Measurements from ENCODE around the gene PRDM5. TPM values are rescaled to one million over a fixed set of nuclear protein-coding genes. Genes with fewer than 3 reads are reported as not detected.

PRDM5 gene
- total and polyA plus RNA-seq, 9 of the 15 experiments (the other 6 are each of a cell fraction or from before 2014, with no cell fraction given) = not detected

DNA sequence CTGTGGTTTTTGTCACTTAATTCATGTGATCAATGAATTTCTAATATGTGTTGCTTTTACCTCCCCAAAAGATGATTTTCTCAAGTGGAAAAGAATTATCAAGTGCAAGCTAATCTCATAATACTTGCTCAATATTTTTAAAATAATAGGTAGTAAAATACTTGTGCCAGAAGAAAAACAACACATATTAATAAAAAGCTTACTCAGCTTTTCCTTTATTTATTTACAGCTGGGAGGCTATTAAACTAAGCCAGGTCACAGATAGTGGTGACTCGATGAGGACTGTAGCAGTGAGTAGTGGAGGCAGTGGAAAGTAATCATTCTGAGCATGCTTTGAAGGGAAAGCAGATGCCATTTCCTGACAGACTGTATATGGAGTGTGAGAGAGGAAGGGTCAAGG lies 96.1 kb downstream of the PRDM5 start:
- DNase-seq (ENCODE audit: extremely low read depth in 1 of 4, low spot score in 3 of 4) (no peak), ATAC-seq (no peak), FAIRE-seq (no peak)
- Histone ChIP-seq H3K27me3 (ENCODE audit: control insufficient read depth in 2 of 2, insufficient read depth in 2 of 2, low read length in 2 of 2) (no peaks in the 10 kb centered on the region), H3K9me1 (ENCODE audit: control insufficient read depth, insufficient read depth, low read length) (no peaks in the 10 kb centered on the region), H3K4me2 (ENCODE audit: insufficient read depth, low read length) (no peak overlapping the region), H3K4me3 (no peak overlapping the region), H3K4me1 (replicated peaks in 1 of 2; ENCODE audit: control insufficient read depth in 2 of 2, insufficient read depth in 2 of 2, low read length in 2 of 2) (no peaks in the 10 kb centered on the region), H3K9ac (ENCODE audit: insufficient read depth in 1 of 2, low read depth in 2 of 2, low read length in 2 of 2) (no peak overlapping the region), H3K9me3 (replicated peaks; ENCODE audit: control insufficient read depth, insufficient read depth, low read depth, low read length) (no peaks in the 10 kb centered on the region), H3K27ac (ENCODE audit: extremely low read depth, low read depth, low read length) (no peak overlapping the region), H2AFZ (ENCODE audit: low read depth, low read length) (no peak overlapping the region), H4K20me1 (replicated peaks; ENCODE audit: control insufficient read depth, insufficient read depth, low read length) (no peaks in the 10 kb centered on the region), H3K36me3 (ENCODE audit: control insufficient read depth, insufficient read depth, low read length) (no peaks in the 10 kb centered on the region), H3K79me2 (ENCODE audit: control insufficient read depth, insufficient read depth, low read length) (no peaks in the 10 kb centered on the region)
- no TSS peak for BruUV-seq (replicated peaks)
- in situ Hi-C loops (cut with MboI) = no loop called here
- CTCF ChIA-PET (ENCODE audit: low intra/inter-chr PET ratio) = no interaction called here
- intact Hi-C loops (cut with micrococcal nuclease) = no loop called here
- POLR2A ChIA-PET = no interaction called here
- WGBS (ENCODE audit: insufficient coverage, low coverage, missing lambda C conversion rate) = 0% methylated on average over 1 of the region's 1 CpG
- peak; percentile 7; the same call in 1 of the 2 replicates for TF ChIP-seq C11orf30 (IDR thresholded peaks at IDR 0.05; ENCODE audit: low read depth)
- TF ChIP-seq ZNF316 (IDR thresholded peaks at IDR 0.05) = peak; percentile 50; the same call in 1 of the 2 replicates
- TF ChIP-seq, protein P1, sequence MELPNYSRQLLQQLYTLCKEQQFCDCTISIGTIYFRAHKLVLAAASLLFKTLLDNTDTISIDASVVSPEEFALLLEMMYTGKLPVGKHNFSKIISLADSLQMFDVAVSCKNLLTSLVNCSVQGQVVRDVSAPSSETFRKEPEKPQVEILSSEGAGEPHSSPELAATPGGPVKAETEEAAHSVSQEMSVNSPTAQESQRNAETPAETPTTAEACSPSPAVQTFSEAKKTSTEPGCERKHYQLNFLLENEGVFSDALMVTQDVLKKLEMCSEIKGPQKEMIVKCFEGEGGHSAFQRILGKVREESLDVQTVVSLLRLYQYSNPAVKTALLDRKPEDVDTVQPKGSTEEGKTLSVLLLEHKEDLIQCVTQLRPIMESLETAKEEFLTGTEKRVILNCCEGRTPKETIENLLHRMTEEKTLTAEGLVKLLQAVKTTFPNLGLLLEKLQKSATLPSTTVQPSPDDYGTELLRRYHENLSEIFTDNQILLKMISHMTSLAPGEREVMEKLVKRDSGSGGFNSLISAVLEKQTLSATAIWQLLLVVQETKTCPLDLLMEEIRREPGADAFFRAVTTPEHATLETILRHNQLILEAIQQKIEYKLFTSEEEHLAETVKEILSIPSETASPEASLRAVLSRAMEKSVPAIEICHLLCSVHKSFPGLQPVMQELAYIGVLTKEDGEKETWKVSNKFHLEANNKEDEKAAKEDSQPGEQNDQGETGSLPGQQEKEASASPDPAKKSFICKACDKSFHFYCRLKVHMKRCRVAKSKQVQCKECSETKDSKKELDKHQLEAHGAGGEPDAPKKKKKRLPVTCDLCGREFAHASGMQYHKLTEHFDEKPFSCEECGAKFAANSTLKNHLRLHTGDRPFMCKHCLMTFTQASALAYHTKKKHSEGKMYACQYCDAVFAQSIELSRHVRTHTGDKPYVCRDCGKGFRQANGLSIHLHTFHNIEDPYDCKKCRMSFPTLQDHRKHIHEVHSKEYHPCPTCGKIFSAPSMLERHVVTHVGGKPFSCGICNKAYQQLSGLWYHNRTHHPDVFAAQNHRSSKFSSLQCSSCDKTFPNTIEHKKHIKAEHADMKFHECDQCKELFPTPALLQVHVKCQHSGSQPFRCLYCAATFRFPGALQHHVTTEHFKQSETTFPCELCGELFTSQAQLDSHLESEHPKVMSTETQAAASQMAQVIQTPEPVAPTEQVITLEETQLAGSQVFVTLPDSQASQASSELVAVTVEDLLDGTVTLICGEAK (IDR thresholded peaks at IDR 0.05) = no peak
- TF ChIP-seq, protein P1 (CRISPR knock-in tag; IDR thresholded peaks at IDR 0.05) = no peak
- peak; percentile 37; the same call in 1 of the 2 replicates for TF ChIP-seq MAFK (IDR thresholded peaks at IDR 0.05; ENCODE audit: low read length)
- TF ChIP-seq TRIM24 (IDR thresholded peaks at IDR 0.05) = no peak
- TF ChIP-seq, protein P2, sequence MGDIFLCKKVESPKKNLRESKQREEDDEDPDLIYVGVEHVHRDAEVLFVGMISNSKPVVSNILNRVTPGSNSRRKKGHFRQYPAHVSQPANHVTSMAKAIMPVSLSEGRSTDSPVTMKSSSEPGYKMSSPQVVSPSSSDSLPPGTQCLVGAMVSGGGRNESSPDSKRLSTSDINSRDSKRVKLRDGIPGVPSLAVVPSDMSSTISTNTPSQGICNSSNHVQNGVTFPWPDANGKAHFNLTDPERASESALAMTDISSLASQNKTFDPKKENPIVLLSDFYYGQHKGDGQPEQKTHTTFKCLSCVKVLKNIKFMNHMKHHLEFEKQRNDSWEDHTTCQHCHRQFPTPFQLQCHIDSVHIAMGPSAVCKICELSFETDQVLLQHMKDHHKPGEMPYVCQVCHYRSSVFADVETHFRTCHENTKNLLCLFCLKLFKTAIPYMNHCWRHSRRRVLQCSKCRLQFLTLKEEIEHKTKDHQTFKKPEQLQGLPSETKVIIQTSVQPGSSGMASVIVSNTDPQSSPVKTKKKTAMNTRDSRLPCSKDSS (IDR thresholded peaks at IDR 0.05; ENCODE audit: low read depth, partially characterized antibody) = no peak
- TF ChIP-seq, protein P3, sequence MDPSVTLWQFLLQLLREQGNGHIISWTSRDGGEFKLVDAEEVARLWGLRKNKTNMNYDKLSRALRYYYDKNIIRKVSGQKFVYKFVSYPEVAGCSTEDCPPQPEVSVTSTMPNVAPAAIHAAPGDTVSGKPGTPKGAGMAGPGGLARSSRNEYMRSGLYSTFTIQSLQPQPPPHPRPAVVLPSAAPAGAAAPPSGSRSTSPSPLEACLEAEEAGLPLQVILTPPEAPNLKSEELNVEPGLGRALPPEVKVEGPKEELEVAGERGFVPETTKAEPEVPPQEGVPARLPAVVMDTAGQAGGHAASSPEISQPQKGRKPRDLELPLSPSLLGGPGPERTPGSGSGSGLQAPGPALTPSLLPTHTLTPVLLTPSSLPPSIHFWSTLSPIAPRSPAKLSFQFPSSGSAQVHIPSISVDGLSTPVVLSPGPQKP (CRISPR knock-in tag; IDR thresholded peaks at IDR 0.05) = no peak
- no peak for TF ChIP-seq EP400 (IDR thresholded peaks at IDR 0.05)
- TF ChIP-seq SIN3A (IDR thresholded peaks at IDR 0.05; ENCODE audit: borderline replicate concordance in 2 of 2, control insufficient read depth in 1 of 2, low read depth in 2 of 2, low read length in 2 of 2) = no peak
- TF ChIP-seq GABPB1 (CRISPR knock-in tag; IDR thresholded peaks at IDR 0.05) = no peak
